Activated T-cell treated with anti-CD3 and anti-CD28 coated beads for 4 hours (primary cell): ENCODE results near the gene NINL.

ENCODE experiments used
- DNase-seq: peaks from one replicate; pipeline ENCODE4 v3.0.0-alpha.2; 2020

Gene NINL

GRCh38 chr20:25499855-25500434, 85.4 kb downstream of the NINL start:
- DNase-seq, result no peak

- no peak for DNase-seq
These were observed 86.3 kb downstream of the NINL start for GRCh38 chr20:25499031-25499430.

- no peak for DNase-seq
These were observed 87.1 kb downstream of the NINL start for GRCh38 chr20:25498280-25498606.

- DNase-seq, result no peak
These were observed 87.6 kb downstream of the NINL start for GRCh38 chr20:25497586-25498279.

- no peak for DNase-seq
These were observed 88.3 kb downstream of the NINL start for GRCh38 chr20:25496968-25497401.

GRCh38 chr20:25496165-25496967, 89.0 kb downstream of the NINL start:
- DNase-seq, result no peak

GRCh38 chr20:25495189-25495824, 90.0 kb downstream of the NINL start:
- no peak for DNase-seq

GRCh38 chr20:25494506-25495188, 90.7 kb downstream of the NINL start:
- DNase-seq, result no peak

- DNase-seq, result no peak
These were observed 91.4 kb downstream of the NINL start for GRCh38 chr20:25493748-25494505.

GRCh38 chr20:25493137-25493536, 92.2 kb downstream of the NINL start:
- DNase-seq, result no peak

GRCh38 chr20:25491446-25492038, 93.8 kb downstream of the NINL start:
- no peak for DNase-seq

GRCh38 chr20:25490656-25491445, 94.5 kb downstream of the NINL start:
- no peak for DNase-seq

- DNase-seq, result no peak
These were observed 96.0 kb downstream of the NINL start for GRCh38 chr20:25489221-25489871.

- DNase-seq, result no peak
These were observed 97.4 kb downstream of the NINL start for GRCh38 chr20:25487975-25488374.

GRCh38 chr20:25487306-25487705, 98.0 kb downstream of the NINL start:
- no peak for DNase-seq

GRCh38 chr20:25486377-25486776, 99.0 kb downstream of the NINL start:
- DNase-seq, result no peak

GRCh38 chr20:25485872-25486271, 99.5 kb downstream of the NINL start:
- no peak for DNase-seq

- no peak for DNase-seq
These were observed 100.3 kb downstream of the NINL start for GRCh38 chr20:25484911-25485511.

- no peak for DNase-seq
These were observed 101.0 kb downstream of the NINL start for GRCh38 chr20:25484224-25484846.
